CD4-positive, alpha-beta T cell (primary cell): ENCODE measurements around the gene ALDH3B1. TPM values are rescaled to one million over a fixed set of nuclear protein-coding genes. Genes with fewer than 3 reads are reported as not detected.

Experiments used
- ATAC-seq: fragments of 200-7000 bp; cut with Tn5 transposase; one replicate; pipeline ENCODE4 v1.10.0; 2022; ENCODE audit warnings: mild to moderate bottlenecking; ENCODE audit not compliant: poor library complexity
- CTCF ChIA-PET: fragments of 350-600 bp; sonication (Branson Sonifier 250); formaldehyde crosslinking; loops from one replicate; lab custom pipeline; 2021; ENCODE audit warnings: antibody characterized with exemption, inconsistent platforms; lab: Charles Lee
- POLR2A ChIA-PET: fragments of 350-600 bp; sonication (Branson Sonifier 250); formaldehyde crosslinking; loops from one replicate; lab custom pipeline; 2021; ENCODE audit warnings: antibody characterized with exemption, inconsistent platforms; lab: Charles Lee
- DNase-seq, 14 experiments: peaks; one replicate each; pipeline ENCODE4 v3.0.0-alpha.2; 2013 to 2020; ENCODE audit warnings: mixed read lengths in 2 of 14
- H3K27ac ChIP-seq, 2 donors: one replicate each; pipeline versions ENCODE4 v1.5.1 to v1.7.0; 2013; ENCODE audit warnings: low read length in 2 of 2, low read depth in 1 of 2, mild to moderate bottlenecking in 1 of 2
- H3K27me3 ChIP-seq, 2 experiments: 1 replicate in 1 of 2; 2 replicates in 1 of 2; pipeline versions ENCODE4 v1.6.1 to v1.7.0; 2013; ENCODE audit warnings: low read length in 2 of 2, control low read depth in 1 of 2, mild to moderate bottlenecking in 1 of 2, moderate library complexity in 1 of 2; ENCODE audit not compliant: insufficient read depth in 2 of 2, control insufficient read depth in 1 of 2
- H3K36me3 ChIP-seq: one replicate; pipeline ENCODE4 v1.6.1; 2013; ENCODE audit warnings: low read length, control low read depth; ENCODE audit not compliant: insufficient read depth
- H3K4me1 ChIP-seq: one replicate; pipeline ENCODE4 v1.6.1; 2013; ENCODE audit warnings: low read length, control low read depth; ENCODE audit not compliant: insufficient read depth
- H3K4me3 ChIP-seq: one replicate; pipeline ENCODE4 v1.5.1; 2013; ENCODE audit warnings: mild to moderate bottlenecking, low read length, moderate library complexity
- H3K9me3 ChIP-seq, 2 experiments: 1 replicate in 1 of 2; 2 replicates in 1 of 2; pipeline versions ENCODE4 v1.6.1 to v1.7.0; 2013; ENCODE audit warnings: low read length in 2 of 2, mild to moderate bottlenecking in 2 of 2, control low read depth in 1 of 2, moderate library complexity in 1 of 2; ENCODE audit not compliant: control insufficient read depth in 1 of 2, insufficient read depth in 1 of 2
- H3K27ac Mint-ChIP-seq: one replicate; pipeline ENCODE4 v1.8.0; 2020; ENCODE audit warnings: mixed read lengths
- H3K27me3 Mint-ChIP-seq: one replicate; pipeline ENCODE4 v1.8.0; 2021; ENCODE audit warnings: mixed read lengths
- H3K36me3 Mint-ChIP-seq: one replicate; pipeline ENCODE4 v1.8.0; 2021; ENCODE audit warnings: low read depth, mixed read lengths
- H3K4me1 Mint-ChIP-seq: one replicate; pipeline ENCODE4 v1.8.0; 2021; ENCODE audit warnings: low read depth, mixed read lengths
- H3K4me3 Mint-ChIP-seq: one replicate; pipeline ENCODE4 v1.8.0; 2020; ENCODE audit warnings: mild to moderate bottlenecking, mixed read lengths
- H3K9me3 Mint-ChIP-seq: one replicate; pipeline ENCODE4 v1.8.0; 2020; ENCODE audit warnings: mixed read lengths
- intact Hi-C, 2 experiments: fragments of 100-400 bp; cut with DNase I in 1 of 2; cut with micrococcal nuclease in 1 of 2; formaldehyde crosslinking; loops; one replicate each; pipeline versions ENCODE4 v1.15.1 to v1.9.0; 2023 to 2025; cut with DNase I, micrococcal nuclease
- total RNA-seq, 174 experiments: library from RNA in 2 of 174; stranded (reverse) in 2 of 174; gene quantifications; one replicate each; pipeline ENCODE4 v1.2.3 and lab custom pipeline; 2021 to 2026
- TF ChIP-seq, protein P1 (sequence below): fragments of 200-600 bp; IDR thresholded peaks from one replicate; pipeline ENCODE4 v1.8.0; 2022; ENCODE audit warnings: antibody characterized with exemption, mild to moderate bottlenecking

The ALDH3B1 gene
- total RNA-seq, 2 experiments from 2014 or later: 0.34 to 0.44 TPM

DNA sequence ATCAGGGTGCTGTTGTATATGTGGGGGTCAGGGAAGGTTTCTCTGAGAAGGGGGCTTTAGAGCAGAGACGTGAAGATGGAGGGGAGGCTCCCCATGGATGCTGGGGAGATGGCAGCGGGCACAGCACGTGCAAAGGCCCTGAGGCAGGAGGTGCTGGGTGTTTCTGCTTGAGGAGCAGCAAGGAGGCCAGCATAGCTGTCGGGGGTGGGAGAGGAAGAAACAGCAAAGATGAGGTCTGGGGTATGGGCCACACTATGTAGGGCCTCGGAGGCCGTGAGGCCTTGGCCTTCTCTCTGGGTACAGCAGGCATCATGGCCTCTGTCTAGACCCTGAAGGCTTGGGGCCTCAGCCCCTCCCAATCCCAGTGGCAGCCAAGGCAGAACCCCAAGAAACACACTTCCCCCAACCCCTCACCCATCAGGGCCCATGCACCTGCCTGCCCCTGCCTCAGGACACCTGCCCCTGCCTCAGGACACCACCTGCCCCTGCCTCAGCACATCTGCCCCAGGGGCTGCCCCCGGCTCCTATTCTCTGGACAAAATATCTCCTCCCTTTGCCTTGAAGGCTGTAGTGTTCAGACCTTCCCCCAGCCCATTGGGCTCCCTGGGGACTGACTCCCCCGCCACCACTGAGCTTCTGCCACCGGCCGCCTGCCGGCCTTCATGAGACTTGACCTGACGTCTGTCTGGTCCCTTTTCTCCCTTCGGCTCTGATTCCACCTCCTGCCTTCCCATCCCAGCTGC lies 6.2 kb downstream of the ALDH3B1 start:
- CTCF ChIA-PET: no interaction called here
- H3K36me3 ChIP-seq: no peaks in the 10 kb centered on the region
- no peak overlapping the region for H3K27ac Mint-ChIP-seq

DNA sequence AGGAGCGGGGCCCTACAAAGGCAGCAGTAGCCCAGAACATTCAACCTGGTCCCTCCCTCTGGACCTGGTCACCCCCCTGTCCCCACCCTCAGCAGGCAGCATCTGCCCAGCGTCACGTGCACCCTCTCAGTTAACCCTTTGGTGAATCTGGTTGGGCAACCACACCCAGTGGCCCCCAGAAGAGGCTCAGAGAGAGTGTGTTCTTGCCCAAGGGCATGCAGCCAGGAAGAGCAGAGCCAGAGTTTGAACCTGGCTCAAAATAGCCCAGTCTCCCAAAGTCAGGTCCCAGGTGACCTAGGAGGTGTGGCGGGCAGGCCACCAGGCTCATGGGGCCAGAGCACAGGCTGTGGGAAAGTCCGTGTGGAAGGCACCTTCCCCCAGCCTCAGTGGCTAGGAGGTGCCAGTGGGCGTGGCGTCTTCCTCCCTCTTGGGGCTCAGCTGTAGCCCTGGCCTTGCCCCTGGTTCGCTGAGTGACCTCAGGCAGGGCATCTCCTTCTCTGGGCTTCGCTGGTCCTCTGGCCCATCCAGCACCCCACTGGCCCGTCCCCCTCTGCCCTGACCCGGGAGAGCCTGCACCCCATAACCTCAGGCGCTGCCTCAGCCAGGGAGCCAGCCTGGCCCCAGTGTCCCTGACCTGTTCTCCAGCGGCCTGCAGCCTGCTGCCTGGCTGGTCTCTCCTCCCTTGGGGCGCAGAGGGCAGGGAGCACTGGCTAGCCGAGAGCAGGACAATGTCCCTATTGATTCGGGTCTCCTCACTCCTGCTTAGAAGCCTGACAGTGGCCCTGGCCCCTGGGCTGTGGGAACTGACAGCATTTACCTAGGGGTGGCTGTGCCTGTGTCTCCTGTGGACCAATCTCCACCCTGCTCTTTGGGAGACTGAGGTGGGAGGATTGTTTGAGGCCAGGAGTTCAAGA lies 7.0 kb downstream of the ALDH3B1 start:
- Histone ChIP-seq H3K27me3 (no peaks in the 10 kb centered on the region), H3K27ac (no peak overlapping the region), H3K4me3 (no peak overlapping the region), H3K9me3 (peaks cover 0 to 4% of the 10 kb centered on the region in 2 experiments), H3K36me3 (no peaks in the 10 kb centered on the region), H3K4me1 (no peaks in the 10 kb centered on the region)
- intact Hi-C loops: no loop called here
- ChIA-PET CTCF (no interaction called here), POLR2A (no interaction called here)
- Mint-ChIP-seq H3K4me1 (no peaks in the 10 kb centered on the region), H3K4me3 (no peak overlapping the region), H3K27ac (no peak overlapping the region), H3K27me3 (no peaks in the 10 kb centered on the region), H3K36me3 (no peaks in the 10 kb centered on the region), H3K9me3 (no peaks in the 10 kb centered on the region)
- ATAC-seq: no peak
- TF ChIP-seq, protein P1, sequence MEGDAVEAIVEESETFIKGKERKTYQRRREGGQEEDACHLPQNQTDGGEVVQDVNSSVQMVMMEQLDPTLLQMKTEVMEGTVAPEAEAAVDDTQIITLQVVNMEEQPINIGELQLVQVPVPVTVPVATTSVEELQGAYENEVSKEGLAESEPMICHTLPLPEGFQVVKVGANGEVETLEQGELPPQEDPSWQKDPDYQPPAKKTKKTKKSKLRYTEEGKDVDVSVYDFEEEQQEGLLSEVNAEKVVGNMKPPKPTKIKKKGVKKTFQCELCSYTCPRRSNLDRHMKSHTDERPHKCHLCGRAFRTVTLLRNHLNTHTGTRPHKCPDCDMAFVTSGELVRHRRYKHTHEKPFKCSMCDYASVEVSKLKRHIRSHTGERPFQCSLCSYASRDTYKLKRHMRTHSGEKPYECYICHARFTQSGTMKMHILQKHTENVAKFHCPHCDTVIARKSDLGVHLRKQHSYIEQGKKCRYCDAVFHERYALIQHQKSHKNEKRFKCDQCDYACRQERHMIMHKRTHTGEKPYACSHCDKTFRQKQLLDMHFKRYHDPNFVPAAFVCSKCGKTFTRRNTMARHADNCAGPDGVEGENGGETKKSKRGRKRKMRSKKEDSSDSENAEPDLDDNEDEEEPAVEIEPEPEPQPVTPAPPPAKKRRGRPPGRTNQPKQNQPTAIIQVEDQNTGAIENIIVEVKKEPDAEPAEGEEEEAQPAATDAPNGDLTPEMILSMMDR: no peak
- DNase-seq: no peak

More for the DNA sequence above, 6.2 kb downstream of the ALDH3B1 start:
- Mint-ChIP-seq H3K4me3 (no peak overlapping the region), H3K27me3 (no peaks in the 10 kb centered on the region), H3K9me3 (no peaks in the 10 kb centered on the region), H3K36me3 (no peaks in the 10 kb centered on the region), H3K4me1 (no peaks in the 10 kb centered on the region)
- no peaks in the 10 kb centered on the region for H3K27me3 ChIP-seq
- H3K4me3 ChIP-seq: no peak overlapping the region
- intact Hi-C loops: no loop called here
- POLR2A ChIA-PET: no interaction called here
- DNase-seq (no peak), ATAC-seq (no peak)
- H3K9me3 ChIP-seq: peaks cover 0 to 4% of the 10 kb centered on the region in 2 experiments
- H3K27ac ChIP-seq: no peak overlapping the region
- TF ChIP-seq, protein P1: no peak
- H3K4me1 ChIP-seq: no peaks in the 10 kb centered on the region

DNA sequence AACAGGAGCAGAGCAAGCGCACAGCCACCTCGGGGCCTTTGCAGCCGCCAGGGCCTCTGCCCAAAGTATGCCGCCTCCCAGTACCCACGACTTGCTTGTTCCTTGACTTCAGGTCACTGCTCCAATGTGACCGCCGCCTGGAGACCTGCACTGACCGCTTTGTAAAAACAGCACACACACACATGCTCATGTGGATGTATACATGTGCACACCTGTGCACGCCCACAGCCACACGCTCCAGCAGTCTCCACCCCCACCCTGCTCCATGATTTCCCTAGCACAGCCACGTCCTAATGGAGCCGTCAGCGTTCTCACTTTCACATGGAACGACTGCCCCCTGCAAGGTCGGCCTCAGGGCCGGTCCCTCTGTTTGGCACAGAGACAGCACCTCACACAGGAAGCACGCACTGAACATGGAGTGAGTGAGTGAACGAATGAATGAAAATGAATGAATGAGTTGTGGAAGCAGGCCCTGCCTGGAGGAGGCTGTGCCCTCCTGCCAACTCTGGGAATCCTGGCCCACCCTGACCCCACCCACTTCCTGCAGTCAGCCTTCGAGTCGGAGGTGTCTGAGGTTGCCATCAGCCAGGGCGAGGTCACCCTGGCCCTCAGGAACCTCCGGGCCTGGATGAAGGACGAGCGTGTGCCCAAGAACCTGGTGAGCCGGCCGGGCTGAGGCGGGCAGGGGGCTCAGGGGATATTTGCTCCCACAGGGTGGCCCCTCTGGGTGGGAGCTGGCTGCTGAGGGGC lies 8.0 kb downstream of the ALDH3B1 start:
- Histone ChIP-seq H3K27ac (no peak overlapping the region), H3K36me3 (no peaks in the 10 kb centered on the region), H3K4me1 (no peaks in the 10 kb centered on the region), H3K27me3 (no peaks in the 10 kb centered on the region), H3K9me3 (peaks cover 0 to 4% of the 10 kb centered on the region in 2 experiments), H3K4me3 (no peak overlapping the region)
- ATAC-seq (no peak), DNase-seq (no peak)
- intact Hi-C loops: no loop called here
- CTCF ChIA-PET: no interaction called here
- Mint-ChIP-seq H3K27me3 (no peaks in the 10 kb centered on the region), H3K4me1 (no peaks in the 10 kb centered on the region), H3K36me3 (no peaks in the 10 kb centered on the region), H3K4me3 (no peak overlapping the region), H3K9me3 (no peaks in the 10 kb centered on the region), H3K27ac (no peak overlapping the region)
- POLR2A ChIA-PET: no interaction called here
- TF ChIP-seq, protein P1: no peak
